Neuronal stem cell (in vitro differentiated cells): ENCODE results near the gene ZFAND3.

Experiments used
- DNase-seq: peaks from one replicate; pipeline ENCODE4 v3.0.0-alpha.2; 2013; ENCODE audit warnings: low spot score
- H2AFZ ChIP-seq: one replicate; pipeline ENCODE4 v1.6.1; 2013; ENCODE audit warnings: mild to moderate bottlenecking, low read length, inconsistent platforms
- H2AK5ac ChIP-seq: 2 replicates; pipeline ENCODE4 v1.6.1; 2013; ENCODE audit warnings: low read depth, mild to moderate bottlenecking, inconsistent platforms, low read length, moderate library complexity, mixed read lengths
- H2BK120ac ChIP-seq: 2 replicates; pipeline ENCODE4 v1.6.1; 2013; ENCODE audit warnings: low read depth, mild to moderate bottlenecking, inconsistent platforms, low read length, moderate library complexity, mixed read lengths
- H2BK12ac ChIP-seq: one replicate; pipeline ENCODE4 v1.6.1; 2013; ENCODE audit warnings: low read length, inconsistent platforms
- H2BK15ac ChIP-seq: 2 replicates; pipeline ENCODE4 v1.6.1; 2013; ENCODE audit warnings: mild to moderate bottlenecking, low read length, inconsistent platforms, mixed read lengths
- H2BK5ac ChIP-seq: one replicate; pipeline ENCODE4 v1.6.1; 2013; ENCODE audit warnings: inconsistent platforms, mild to moderate bottlenecking, low read length, moderate library complexity
- H3K14ac ChIP-seq: one replicate; pipeline ENCODE4 v1.6.1; 2013; ENCODE audit warnings: low read length, inconsistent platforms
- H3K18ac ChIP-seq: 2 replicates; pipeline ENCODE4 v1.6.1; 2013; ENCODE audit warnings: low read length, inconsistent platforms
- H3K23ac ChIP-seq: 2 replicates; pipeline ENCODE4 v1.6.1; 2013; ENCODE audit warnings: low read depth, mild to moderate bottlenecking, mixed read lengths, low read length, inconsistent platforms; ENCODE audit not compliant: poor library complexity
- H3K27ac ChIP-seq: replicated peaks from 3 replicates; pipeline ENCODE4 v1.5.1; 2013; ENCODE audit warnings: low read length, inconsistent platforms
- H3K27me3 ChIP-seq, 3 experiments: 2 replicates each; pipeline ENCODE4 v1.6.1; 2013; ENCODE audit warnings: low read length in 3 of 3, mild to moderate bottlenecking in 2 of 3, inconsistent platforms in 1 of 3, low read depth in 1 of 3, mixed read lengths in 1 of 3, moderate library complexity in 1 of 3; ENCODE audit not compliant: control insufficient read depth in 3 of 3, insufficient read depth in 3 of 3
- H3K36me3 ChIP-seq, 2 donors: replicated peaks in 1 of 2; 2 replicates each; pipeline ENCODE4 v1.6.1; 2013; ENCODE audit warnings: low read length in 2 of 2; ENCODE audit not compliant: control insufficient read depth in 2 of 2, insufficient read depth in 2 of 2
- H3K4ac ChIP-seq: 2 replicates; pipeline ENCODE4 v1.6.1; 2013; ENCODE audit warnings: inconsistent platforms, mild to moderate bottlenecking, low read length, moderate library complexity
- H3K4me1 ChIP-seq, 2 donors: 1 replicate in 1 of 2; 2 replicates in 1 of 2; pipeline ENCODE4 v1.6.1; 2013; ENCODE audit warnings: low read length in 2 of 2, low read depth in 1 of 2; ENCODE audit not compliant: control insufficient read depth in 2 of 2, insufficient read depth in 1 of 2
- H3K4me2 ChIP-seq: one replicate; pipeline ENCODE4 v1.6.1; 2013; ENCODE audit warnings: mild to moderate bottlenecking, low read length, inconsistent platforms; ENCODE audit not compliant: insufficient read depth, poor library complexity, severe bottlenecking
- H3K4me3 ChIP-seq, 2 donors: 2 replicates each; pipeline ENCODE4 v1.5.1; 2013; ENCODE audit warnings: low read length in 2 of 2, mild to moderate bottlenecking in 2 of 2, inconsistent platforms in 1 of 2, moderate library complexity in 1 of 2
- H3K79me1 ChIP-seq: one replicate; pipeline ENCODE4 v1.6.1; 2013; ENCODE audit warnings: low read depth, mild to moderate bottlenecking, inconsistent platforms, low read length, moderate library complexity
- H3K9ac ChIP-seq: one replicate; pipeline ENCODE4 v1.6.1; 2013; ENCODE audit warnings: mild to moderate bottlenecking, low read depth, low read length, inconsistent platforms; ENCODE audit not compliant: poor library complexity
- H3K9me3 ChIP-seq, 2 donors: replicated peaks in 1 of 2; 2 replicates each; pipeline versions ENCODE3 to v1.6.1; 2013; ENCODE audit warnings: low read length in 2 of 2, mild to moderate bottlenecking in 2 of 2, inconsistent platforms in 1 of 2, low read depth in 1 of 2, mixed read lengths in 1 of 2, moderate library complexity in 1 of 2; ENCODE audit not compliant: control insufficient read depth in 2 of 2, insufficient read depth in 1 of 2
- H4K8ac ChIP-seq: one replicate; pipeline ENCODE4 v1.6.1; 2013; ENCODE audit warnings: low read depth, mild to moderate bottlenecking, inconsistent platforms, low read length, moderate library complexity
- H4K91ac ChIP-seq: one replicate; pipeline ENCODE4 v1.6.1; 2013; ENCODE audit warnings: low read length, low read depth, mild to moderate bottlenecking, inconsistent platforms; ENCODE audit not compliant: poor library complexity
- WGBS, 2 donors: extraction: QIAGEN DNeasy Blood & Tissue Kit; methylation state at CpG; one replicate each; pipeline ENCODE4 v1.1.7; 2013; ENCODE audit warnings: missing lambda C conversion rate in 2 of 2, mixed read lengths in 1 of 2; ENCODE audit not compliant: insufficient read length in 2 of 2, insufficient replicate concordance in 1 of 2; ENCODE audit errors: extremely low coverage in 2 of 2; 5-methylcytosine and 5-hydroxymethylcytosine counted together

The ZFAND3 gene

GRCh38 chr6:37858363-37858762 is 38.8 kb downstream of the ZFAND3 start:
- H3K27me3 ChIP-seq, result no peaks in the 10 kb centered on the region
- no peak overlapping the region for H3K18ac ChIP-seq

GRCh38 chr6:37860226-37860839 is 40.8 kb downstream of the ZFAND3 start:
- no peak for DNase-seq

More at GRCh38 chr6:37858363-37858762, 38.8 kb downstream of the ZFAND3 start:
- Histone ChIP-seq H2AK5ac (no peak overlapping the region), H3K79me1 (no peaks in the 10 kb centered on the region), H2BK120ac (no peak overlapping the region), H3K4ac (no peak overlapping the region), H3K27ac (no peak overlapping the region), H3K4me1 (no peaks in the 10 kb centered on the region), H2BK5ac (no peak overlapping the region), H3K36me3 (peaks cover 0 to 4% of the 10 kb centered on the region in 2 donors), H3K23ac (no peak overlapping the region), H2BK12ac (no peak overlapping the region), H4K91ac (no peak overlapping the region), H2BK15ac (no peak overlapping the region), H3K4me3 (no peak overlapping the region), H3K9ac (no peak overlapping the region), H4K8ac (no peak overlapping the region), H3K14ac (no peak overlapping the region), H2AFZ (no peak overlapping the region), H3K9me3 (no peaks in the 10 kb centered on the region), H3K4me2 (no peak overlapping the region)
- WGBS, 2 donors, result no CpG with 5 or more reads among the region's 3 CpGs
- DNase-seq, result no peak

GRCh38 chr6:37861452-37861851 is 41.9 kb downstream of the ZFAND3 start:
- Histone ChIP-seq H3K4ac (no peak overlapping the region), H3K27me3 (no peaks in the 10 kb centered on the region), H2BK5ac (no peak overlapping the region), H3K9ac (no peak overlapping the region), H3K79me1 (peaks cover 2% of the 10 kb centered on the region), H2BK15ac (no peak overlapping the region), H2AK5ac (no peak overlapping the region), H3K27ac (no peak overlapping the region), H3K9me3 (no peaks in the 10 kb centered on the region), H3K18ac (no peak overlapping the region), H3K4me1 (peaks cover 0 to 1% of the 10 kb centered on the region in 2 donors), H3K23ac (no peak overlapping the region), H2BK120ac (no peak overlapping the region), H4K8ac (no peak overlapping the region), H2BK12ac (no peak overlapping the region), H3K4me2 (no peak overlapping the region), H3K14ac (no peak overlapping the region), H3K4me3 (no peak overlapping the region), H2AFZ (no peak overlapping the region), H4K91ac (no peak overlapping the region), H3K36me3 (peaks cover 0 to 3% of the 10 kb centered on the region in 2 donors)
- DNase-seq, result no peak
- no CpG with 5 or more reads among the region's 2 CpGs for WGBS, 2 donors

More at GRCh38 chr6:37860226-37860839, 40.8 kb downstream of the ZFAND3 start:
- Histone ChIP-seq H2BK12ac (no peak overlapping the region), H3K4me2 (no peak overlapping the region), H2BK15ac (no peak overlapping the region), H2AK5ac (no peak overlapping the region), H3K4me1 (no peaks in the 10 kb centered on the region), H3K79me1 (no peaks in the 10 kb centered on the region), H3K4me3 (no peak overlapping the region), H3K9ac (no peak overlapping the region), H3K36me3 (peaks cover 0 to 7% of the 10 kb centered on the region in 2 donors), H3K23ac (no peak overlapping the region), H2AFZ (no peak overlapping the region), H3K4ac (no peak overlapping the region), H2BK5ac (no peak overlapping the region), H4K91ac (no peak overlapping the region), H3K14ac (no peak overlapping the region), H2BK120ac (no peak overlapping the region), H3K18ac (no peak overlapping the region), H3K27me3 (no peaks in the 10 kb centered on the region), H3K9me3 (no peaks in the 10 kb centered on the region), H4K8ac (no peak overlapping the region), H3K27ac (no peak overlapping the region)
- WGBS, 2 donors, result no CpG with 5 or more reads among the region's 1 CpG

GRCh38 chr6:37862430-37862829 is 42.9 kb downstream of the ZFAND3 start:
- DNase-seq, result no peak
- WGBS, 2 donors, result no CpG with 5 or more reads among the region's 4 CpGs
- Histone ChIP-seq H3K23ac (no peak overlapping the region), H2BK12ac (no peak overlapping the region), H2AFZ (no peak overlapping the region), H3K9ac (no peak overlapping the region), H3K14ac (no peak overlapping the region), H2AK5ac (no peak overlapping the region), H3K4me1 (peaks cover 0 to 3% of the 10 kb centered on the region in 2 donors), H3K18ac (no peak overlapping the region), H3K4ac (no peak overlapping the region), H3K27me3 (no peaks in the 10 kb centered on the region), H2BK15ac (no peak overlapping the region), H3K4me3 (no peak overlapping the region), H3K4me2 (no peak overlapping the region), H2BK5ac (no peak overlapping the region), H2BK120ac (no peak overlapping the region), H3K27ac (no peak overlapping the region), H3K36me3 (peaks cover 0 to 3% of the 10 kb centered on the region in 2 donors), H3K9me3 (no peaks in the 10 kb centered on the region), H4K91ac (no peak overlapping the region), H4K8ac (no peak overlapping the region), H3K79me1 (peaks cover 2% of the 10 kb centered on the region)
